ENCODE measurements around the gene PPM1M. TPM values are rescaled to one million over a fixed set of nuclear protein-coding genes. Genes with fewer than 3 reads are reported as not detected.

The PPM1M gene
- total and polyA plus RNA-seq, 7 donors = 2.1 to 7.5 (median 3.0) TPM

DNA sequence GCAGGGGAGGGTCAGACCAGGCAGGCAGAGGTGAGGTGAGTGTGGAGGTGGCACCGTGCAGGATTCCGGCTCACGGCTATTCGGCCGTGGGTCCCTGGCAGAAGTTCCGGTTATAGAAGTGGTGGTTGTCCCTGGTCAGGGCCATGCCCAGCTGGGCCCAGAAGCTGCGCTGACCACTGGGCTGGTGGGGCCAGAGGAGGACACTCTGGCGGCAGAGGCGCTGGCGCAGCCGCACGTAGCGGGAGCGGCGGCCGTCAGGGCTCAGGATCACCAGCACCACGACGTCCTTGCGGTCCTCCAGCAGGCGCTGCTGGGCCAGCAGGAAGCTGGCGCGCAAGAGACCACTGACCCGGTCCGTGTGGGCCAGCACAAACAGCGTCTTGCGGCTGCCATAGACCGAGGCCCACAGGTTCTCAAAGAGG lies 24.4 kb upstream of the PPM1M start:
- no peak overlapping the region for H3K27ac ChIP-seq
- intact Hi-C loops (cut with DNase I) = loop anchor here in 1 of 2 donors (2.0 to 5.0 kb wide), 2 partner anchors 120 to 186 kb away; no protein-coding TSS in a partner anchor
- H3K4me3 ChIP-seq = no peak overlapping the region
- no peaks in the 10 kb centered on the region for H3K9me3 ChIP-seq
- no peaks in the 10 kb centered on the region for H3K27me3 ChIP-seq (ENCODE audit: insufficient read depth in 3 of 3, low read length in 2 of 3)
- ATAC-seq (no peak), DNase-seq (no peak)
- peaks cover 21% of the 10 kb centered on the region for H3K4me1 ChIP-seq
- TF ChIP-seq, protein P1, sequence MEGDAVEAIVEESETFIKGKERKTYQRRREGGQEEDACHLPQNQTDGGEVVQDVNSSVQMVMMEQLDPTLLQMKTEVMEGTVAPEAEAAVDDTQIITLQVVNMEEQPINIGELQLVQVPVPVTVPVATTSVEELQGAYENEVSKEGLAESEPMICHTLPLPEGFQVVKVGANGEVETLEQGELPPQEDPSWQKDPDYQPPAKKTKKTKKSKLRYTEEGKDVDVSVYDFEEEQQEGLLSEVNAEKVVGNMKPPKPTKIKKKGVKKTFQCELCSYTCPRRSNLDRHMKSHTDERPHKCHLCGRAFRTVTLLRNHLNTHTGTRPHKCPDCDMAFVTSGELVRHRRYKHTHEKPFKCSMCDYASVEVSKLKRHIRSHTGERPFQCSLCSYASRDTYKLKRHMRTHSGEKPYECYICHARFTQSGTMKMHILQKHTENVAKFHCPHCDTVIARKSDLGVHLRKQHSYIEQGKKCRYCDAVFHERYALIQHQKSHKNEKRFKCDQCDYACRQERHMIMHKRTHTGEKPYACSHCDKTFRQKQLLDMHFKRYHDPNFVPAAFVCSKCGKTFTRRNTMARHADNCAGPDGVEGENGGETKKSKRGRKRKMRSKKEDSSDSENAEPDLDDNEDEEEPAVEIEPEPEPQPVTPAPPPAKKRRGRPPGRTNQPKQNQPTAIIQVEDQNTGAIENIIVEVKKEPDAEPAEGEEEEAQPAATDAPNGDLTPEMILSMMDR (IDR thresholded peaks at IDR 0.05) = no peak
- H3K36me3 ChIP-seq (ENCODE audit: insufficient read depth in 1 of 2, low read depth in 1 of 2) = no peaks in the 10 kb centered on the region
- 90 to 93% (median 93%) methylated on average over 26 to 27 of the region's 27 CpGs for WGBS, 3 donors

DNA sequence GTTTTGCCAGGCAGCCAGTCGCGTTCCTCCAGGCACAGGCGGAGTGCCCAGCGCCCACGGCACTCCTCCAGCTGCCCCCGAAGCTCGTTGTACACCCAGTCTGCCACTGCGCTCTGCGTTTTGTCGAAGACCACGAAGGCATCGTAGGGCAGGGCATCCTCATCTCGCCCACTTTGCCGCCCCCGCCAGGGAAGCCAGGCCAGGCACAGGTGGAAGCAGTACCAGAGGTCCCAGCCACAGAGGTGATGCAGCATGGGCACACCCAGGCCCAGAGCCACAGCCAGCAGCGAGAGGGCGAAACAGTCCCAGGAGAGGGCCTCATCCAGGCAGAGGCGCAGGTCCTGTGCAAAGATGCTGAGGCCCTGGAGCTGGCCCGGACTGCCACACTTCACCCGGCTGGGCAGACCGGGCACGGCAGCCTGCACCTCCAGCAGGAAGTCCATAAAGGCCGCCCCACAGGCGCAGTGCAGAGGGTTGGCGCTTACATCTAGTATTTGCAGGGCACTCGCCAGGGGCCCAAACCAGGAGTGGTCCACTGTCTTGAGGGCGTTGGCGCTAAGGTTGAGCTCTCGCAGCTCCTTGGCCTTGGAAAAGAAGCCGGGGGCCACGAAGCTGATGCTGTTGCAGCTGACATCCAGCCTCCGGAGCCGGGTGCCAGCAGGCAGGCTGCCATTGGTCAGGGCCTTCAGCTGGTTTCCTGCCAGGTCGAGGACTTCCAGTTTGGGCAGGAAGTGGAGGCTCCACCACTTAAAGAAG lies 23.8 kb upstream of the PPM1M start:
- Histone ChIP-seq H3K4me1 (peaks cover 15% of the 10 kb centered on the region), H3K27ac (no peak overlapping the region), H3K27me3 (ENCODE audit: insufficient read depth in 3 of 3, low read length in 2 of 3) (no peaks in the 10 kb centered on the region), H3K9me3 (no peaks in the 10 kb centered on the region), H3K36me3 (ENCODE audit: insufficient read depth in 1 of 2, low read depth in 1 of 2) (no peaks in the 10 kb centered on the region), H3K4me3 (no peak overlapping the region)
- no peak for ATAC-seq
- TF ChIP-seq, protein P1 (IDR thresholded peaks at IDR 0.05) = no peak
- 65 to 74% (median 65%) methylated on average over 34 of the region's 34 CpGs for WGBS, 3 donors
- peak in 1 of 2 donors; percentile 48 for DNase-seq
- intact Hi-C loops (cut with DNase I) = loop anchor here in 1 of 2 donors (2.0 to 5.0 kb wide), 2 partner anchors 119 to 186 kb away; no protein-coding TSS in a partner anchor

DNA sequence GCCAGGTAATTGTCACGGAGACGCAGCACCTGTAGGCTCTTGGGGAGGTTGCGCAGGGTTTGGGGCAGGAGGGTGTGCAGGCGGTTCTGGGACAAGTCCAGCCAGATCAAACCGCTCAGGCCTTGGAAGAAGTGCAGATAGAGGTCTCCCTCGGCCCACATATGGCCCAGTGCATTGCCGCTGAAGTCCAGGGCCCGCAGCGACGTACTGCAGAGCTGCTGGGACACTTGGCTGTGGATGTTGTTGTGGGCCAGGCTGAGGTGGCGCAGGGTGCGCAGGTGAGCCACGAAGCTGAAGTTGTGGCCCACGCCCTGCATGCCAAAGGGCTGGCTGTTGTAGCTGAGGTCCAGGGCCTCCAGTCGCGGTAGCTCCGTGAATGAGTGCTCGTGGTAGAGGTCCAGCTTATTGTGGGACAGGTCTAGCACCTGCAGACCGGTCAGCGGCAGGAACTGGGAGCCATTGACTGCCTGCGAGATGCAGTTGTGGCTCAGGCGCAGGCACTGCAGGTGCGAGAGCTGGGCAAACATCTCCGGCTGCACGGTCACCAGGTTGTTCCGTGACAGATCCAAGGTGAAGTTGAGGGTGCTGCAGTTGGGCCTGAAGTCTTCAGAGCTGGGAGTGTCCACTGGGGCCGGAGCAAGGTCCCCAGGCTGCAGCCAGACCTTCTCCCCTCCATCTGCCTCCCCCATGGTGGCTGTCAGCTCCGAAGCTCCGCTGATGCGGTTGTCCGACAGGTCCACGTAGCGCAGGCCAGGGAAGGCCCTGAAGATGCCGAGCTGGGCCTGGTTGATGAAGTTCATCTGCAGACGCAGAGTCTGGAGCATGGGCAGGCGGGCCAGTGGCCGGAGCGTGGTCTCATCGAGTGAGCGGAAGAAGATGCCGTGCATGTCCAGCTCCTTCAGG lies 23.0 kb upstream of the PPM1M start:
- WGBS, 3 donors = 81 to 87% (median 82%) methylated on average over 41 of the region's 41 CpGs
- Histone ChIP-seq H3K4me1 (peaks cover 7% of the 10 kb centered on the region), H3K36me3 (ENCODE audit: insufficient read depth in 1 of 2, low read depth in 1 of 2) (peaks cover 0 to 1% of the 10 kb centered on the region in 2 donors), H3K27me3 (ENCODE audit: insufficient read depth in 3 of 3, low read length in 2 of 3) (no peaks in the 10 kb centered on the region), H3K27ac (no peak overlapping the region), H3K9me3 (no peaks in the 10 kb centered on the region), H3K4me3 (no peak overlapping the region)
- ATAC-seq (no peak), DNase-seq (no peak)
- intact Hi-C loops (cut with DNase I) = loop anchor here in 1 of 2 donors (5.0 kb wide), 1 partner anchor 185 kb away; no protein-coding TSS in a partner anchor
- TF ChIP-seq, protein P1 (IDR thresholded peaks at IDR 0.05) = no peak

DNA sequence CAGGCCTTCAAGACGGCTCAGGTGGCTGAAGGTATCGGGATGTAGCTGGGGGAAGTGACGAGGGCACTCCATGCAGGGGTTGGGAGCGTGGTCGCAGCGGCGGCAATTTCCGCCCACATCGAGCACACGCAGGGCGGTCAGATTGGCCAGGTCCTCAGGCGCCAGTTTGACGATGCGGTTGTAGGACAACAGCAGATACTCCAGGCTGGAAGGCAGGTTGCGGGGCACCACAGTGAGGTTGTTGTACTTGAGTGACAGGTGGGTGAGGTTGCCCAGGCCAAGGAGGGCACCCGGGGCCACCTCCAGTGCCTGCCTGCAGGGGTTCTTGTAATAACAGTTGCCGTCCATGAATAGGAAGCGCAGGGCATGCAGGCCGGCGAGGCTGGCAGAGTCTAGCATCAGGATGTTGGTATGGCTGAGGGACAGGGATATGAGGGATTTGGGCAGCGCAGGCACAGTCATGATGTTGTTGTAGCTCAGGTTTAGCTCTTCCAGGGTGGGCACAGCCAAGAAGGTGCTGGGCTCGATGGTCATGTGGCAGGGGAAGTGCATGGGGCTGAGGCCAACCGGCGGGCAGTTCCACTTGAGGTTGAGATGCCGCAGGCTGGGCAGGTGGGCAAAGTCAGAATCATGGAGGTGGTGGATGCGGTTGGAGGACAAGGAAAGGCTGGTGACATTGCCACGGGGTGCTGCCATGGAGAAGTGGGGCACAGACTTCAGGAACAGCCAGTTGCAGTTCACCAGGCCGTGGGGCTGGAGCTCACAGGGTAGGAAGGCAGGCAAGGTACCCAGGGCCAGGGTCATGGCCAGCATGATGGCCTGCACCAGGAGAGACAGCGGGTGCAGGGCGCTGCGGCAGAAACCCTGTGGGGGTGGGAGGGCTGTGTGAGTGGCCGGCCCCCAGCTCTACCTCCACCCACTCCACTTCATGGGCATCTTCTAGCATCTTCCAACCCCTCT lies 21.8 kb upstream of the PPM1M start:
- Histone ChIP-seq H3K27me3 (ENCODE audit: insufficient read depth in 3 of 3, low read length in 2 of 3) (no peaks in the 10 kb centered on the region), H3K36me3 (ENCODE audit: insufficient read depth in 1 of 2, low read depth in 1 of 2) (peaks cover 0 to 13% of the 10 kb centered on the region in 2 donors), H3K9me3 (no peaks in the 10 kb centered on the region), H3K27ac (no peak overlapping the region), H3K4me3 (no peak overlapping the region), H3K4me1 (peaks cover 5% of the 10 kb centered on the region)
- TF ChIP-seq, protein P1 (IDR thresholded peaks at IDR 0.05) = no peak
- DNase-seq (no peak), ATAC-seq (no peak)
- 91 to 93% (median 92%) methylated on average over 32 of the region's 32 CpGs for WGBS, 3 donors
- intact Hi-C loops (cut with DNase I) = loop anchor here in 1 of 2 donors (5.0 kb wide), 1 partner anchor 184 kb away; no protein-coding TSS in a partner anchor
